GM21786 (cell line): ENCODE data around the gene CMIP.
"Not testable (repeated sequence)": the region's sequence is repeated elsewhere in the genome, so short reads cannot be mapped to it uniquely, and the experiment has no call there.

Experiments used
- ATAC-seq: cut with Tn5 transposase; IDR thresholded peaks from one replicate; pipeline ENCODE4 v1.9.1; 2021; ENCODE audit not compliant: unreplicated experiment

The CMIP gene

GRCh38 chr16:81577272-81577671, 132.7 kb downstream of the CMIP start:
- not testable (repeated sequence) for ATAC-seq

GRCh38 chr16:81578076-81578475, 133.5 kb downstream of the CMIP start:
- no peak for ATAC-seq

- ATAC-seq: no peak
Measured at GRCh38 chr16:81578636-81579413, 134.2 kb downstream of the CMIP start.

GRCh38 chr16:81581107-81581506, 136.5 kb downstream of the CMIP start:
- no peak for ATAC-seq

- no peak for ATAC-seq
Measured at GRCh38 chr16:81582655-81583441, 138.2 kb downstream of the CMIP start.

GRCh38 chr16:81583893-81584631, 139.5 kb downstream of the CMIP start:
- ATAC-seq: no peak

- no peak for ATAC-seq
Measured at GRCh38 chr16:81585785-81586184, 141.2 kb downstream of the CMIP start.

GRCh38 chr16:81586417-81586816, 141.8 kb downstream of the CMIP start:
- ATAC-seq: no peak

- ATAC-seq: no peak
Measured at GRCh38 chr16:81586977-81587625, 142.5 kb downstream of the CMIP start.

GRCh38 chr16:81587626-81588160, 143.1 kb downstream of the CMIP start:
- no peak for ATAC-seq

- ATAC-seq: no peak
Measured at GRCh38 chr16:81588326-81589081, 143.9 kb downstream of the CMIP start.

- no peak for ATAC-seq
Measured at GRCh38 chr16:81589975-81590650, 145.5 kb downstream of the CMIP start.

- ATAC-seq: no peak
Measured at GRCh38 chr16:81590714-81591544, 146.3 kb downstream of the CMIP start.

- ATAC-seq: no peak
Measured at GRCh38 chr16:81591545-81591870, 146.9 kb downstream of the CMIP start.

GRCh38 chr16:81592353-81592866, 147.8 kb downstream of the CMIP start:
- ATAC-seq: no peak

- no peak for ATAC-seq
Measured at GRCh38 chr16:81593481-81593880, 148.9 kb downstream of the CMIP start.

GRCh38 chr16:81595629-81596292, 151.2 kb downstream of the CMIP start:
- no peak for ATAC-seq

- ATAC-seq: no peak
Measured at GRCh38 chr16:81597079-81597658, 152.6 kb downstream of the CMIP start.
